H1 (cell line): ENCODE data around the gene HK1. TPM values are rescaled to one million over a fixed set of nuclear protein-coding genes. Genes with fewer than 3 reads are reported as not detected.

ENCODE experiments used
- CTCF ChIA-PET: fragments of 300-600 bp; sonication (Branson Sonifier 250); formaldehyde crosslinking; loops from one replicate; lab custom pipeline; 2021; ENCODE audit not compliant: partially characterized antibody; lab: Charles Lee
- POLR2A ChIA-PET: fragments of 300-600 bp; sonication (Branson Sonifier 250); formaldehyde crosslinking; loops from one replicate; lab custom pipeline; 2021; ENCODE audit warnings: inconsistent platforms; ENCODE audit not compliant: partially characterized antibody; lab: Charles Lee
- DNase-seq, 2 experiments: peaks; one replicate each; pipeline versions ENCODE4 v3.0.0 to v3.0.0-alpha.2; 2010 to 2022; ENCODE audit warnings: low spot score in 2 of 2, low read depth in 1 of 2, mixed read lengths in 1 of 2
- FAIRE-seq: peaks from 2 replicates; lab custom pipeline; 2011; peaks lifted over from hg19 to GRCh38; lab: Jason Lieb, UNC
- H2AFZ ChIP-seq: 2 replicates; pipeline ENCODE4 v1.8.1; 2012; ENCODE audit warnings: low read length, inconsistent platforms
- H2AK5ac ChIP-seq: 2 replicates; pipeline ENCODE4 v1.6.1; 2013; ENCODE audit warnings: low read depth, low read length
- H2BK120ac ChIP-seq: replicated peaks from 2 replicates; pipeline ENCODE3; 2013; ENCODE audit warnings: low read depth, low read length, inconsistent platforms
- H2BK12ac ChIP-seq: 2 replicates; pipeline ENCODE4 v1.6.1; 2013; ENCODE audit warnings: low read depth, low read length
- H2BK15ac ChIP-seq: 2 replicates; pipeline ENCODE4 v1.6.1; 2013; ENCODE audit warnings: low read length
- H2BK20ac ChIP-seq: 2 replicates; pipeline ENCODE4 v1.6.1; 2013; ENCODE audit warnings: low read length
- H2BK5ac ChIP-seq: 2 replicates; pipeline ENCODE4 v1.6.1; 2013; ENCODE audit warnings: low read depth, low read length
- H3K14ac ChIP-seq: 2 replicates; pipeline ENCODE4 v1.6.1; 2013; ENCODE audit warnings: inconsistent platforms; ENCODE audit not compliant: insufficient read length
- H3K18ac ChIP-seq: 2 replicates; pipeline ENCODE4 v1.6.1; 2013; ENCODE audit warnings: low read length; ENCODE audit errors: extremely low read depth
- H3K23ac ChIP-seq: 2 replicates; pipeline ENCODE4 v1.6.1; 2013; ENCODE audit warnings: inconsistent platforms; ENCODE audit not compliant: insufficient read length
- H3K23me2 ChIP-seq: 2 replicates; pipeline ENCODE4 v1.6.1; 2013; ENCODE audit warnings: low read depth, low read length
- H3K27ac ChIP-seq: 2 replicates; pipeline ENCODE4 v1.6.1; 2011; ENCODE audit warnings: low read depth, low read length, inconsistent platforms
- H3K27me3 ChIP-seq, 4 experiments: replicated peaks in 1 of 4; 1 replicate in 1 of 4; 2 replicates in 3 of 4; pipeline versions ENCODE4 v1.6.1 to v1.8.1; 2011 to 2013; ENCODE audit warnings: low read length in 3 of 4, mild to moderate bottlenecking in 3 of 4, inconsistent platforms in 2 of 4, mixed read lengths in 2 of 4, moderate library complexity in 1 of 4; ENCODE audit not compliant: control insufficient read depth in 3 of 4, insufficient read depth in 3 of 4; ENCODE audit errors: extremely low read depth in 1 of 4
- H3K36me3 ChIP-seq, 4 experiments: 2 replicates each; pipeline versions ENCODE4 v1.6.1 to v1.8.1; 2011 to 2013; ENCODE audit warnings: mild to moderate bottlenecking in 4 of 4, low read length in 3 of 4, moderate library complexity in 2 of 4, control low read depth in 1 of 4, inconsistent platforms in 1 of 4; ENCODE audit not compliant: insufficient read depth in 4 of 4, control insufficient read depth in 2 of 4
- H3K4ac ChIP-seq: replicated peaks from 2 replicates; pipeline ENCODE3; 2013; ENCODE audit warnings: low read length, low read depth, mixed read lengths, inconsistent platforms; ENCODE audit not compliant: insufficient read length
- H3K4me1 ChIP-seq, 4 experiments: replicated peaks in 1 of 4; 1 replicate in 1 of 4; 2 replicates in 3 of 4; pipeline versions ENCODE4 v1.6.1 to v1.8.1; 2011 to 2013; ENCODE audit warnings: low read length in 3 of 4, inconsistent platforms in 2 of 4, mixed read lengths in 1 of 4; ENCODE audit not compliant: insufficient read depth in 4 of 4, control insufficient read depth in 3 of 4
- H3K4me2 ChIP-seq, 2 experiments: 2 replicates each; pipeline versions ENCODE4 v1.6.1 to v1.8.1; 2011 to 2013; ENCODE audit warnings: low read depth in 2 of 2, low read length in 2 of 2, control low read depth in 1 of 2, inconsistent platforms in 1 of 2, mild to moderate bottlenecking in 1 of 2; ENCODE audit not compliant: insufficient read depth in 1 of 2
- H3K4me3 ChIP-seq, 4 experiments: fragments of 200-600, 300-600 bp in 1 of 4; sonication (generic), shearing (Covaris generic), sonication (Bioruptor Twin) in 1 of 4; 2 replicates each; pipeline versions ENCODE4 v1.5.1 to v1.8.1; 2011 to 2016; ENCODE audit warnings: low read length in 4 of 4, low read depth in 3 of 4, control low read depth in 2 of 4, inconsistent platforms in 2 of 4, mild to moderate bottlenecking in 2 of 4, mixed read lengths in 1 of 4, moderate library complexity in 1 of 4; ENCODE audit not compliant: insufficient read depth in 2 of 4; ENCODE audit errors: extremely low read depth in 1 of 4
- H3K56ac ChIP-seq: replicated peaks from 2 replicates; pipeline ENCODE3; 2013; ENCODE audit warnings: low read depth, mild to moderate bottlenecking, mixed read lengths, low read length, inconsistent platforms; ENCODE audit not compliant: insufficient read length
- H3K79me1 ChIP-seq: 2 replicates; pipeline ENCODE4 v1.6.1; 2013; ENCODE audit warnings: low read depth, low read length, control low read depth
- H3K79me2 ChIP-seq, 2 experiments: 2 replicates each; pipeline versions ENCODE4 v1.6.1 to v1.8.1; 2012 to 2013; ENCODE audit warnings: low read length in 2 of 2, mild to moderate bottlenecking in 2 of 2, inconsistent platforms in 1 of 2; ENCODE audit not compliant: insufficient read depth in 2 of 2, control insufficient read depth in 1 of 2
- H3K9ac ChIP-seq, 4 experiments: replicated peaks in 1 of 4; 1 replicate in 1 of 4; 2 replicates in 3 of 4; pipeline versions ENCODE4 v1.6.1 to v1.8.1; 2011 to 2013; ENCODE audit warnings: low read depth in 3 of 4, low read length in 3 of 4, control low read depth in 2 of 4, mild to moderate bottlenecking in 2 of 4, moderate library complexity in 2 of 4, inconsistent platforms in 1 of 4; ENCODE audit errors: extremely low read depth in 1 of 4
- H3K9me3 ChIP-seq, 2 experiments: 2 replicates each; pipeline versions ENCODE4 v1.6.1 to v1.8.1; 2012 to 2013; ENCODE audit warnings: mild to moderate bottlenecking in 2 of 2, moderate library complexity in 2 of 2, control low read depth in 1 of 2, inconsistent platforms in 1 of 2, low read depth in 1 of 2, low read length in 1 of 2, mixed read lengths in 1 of 2; ENCODE audit not compliant: insufficient read depth in 2 of 2
- H4K20me1 ChIP-seq, 2 experiments: replicated peaks in 1 of 2; 2 replicates each; pipeline versions ENCODE3 to v1.8.1; 2011 to 2013; ENCODE audit warnings: inconsistent platforms in 2 of 2, low read length in 2 of 2, mild to moderate bottlenecking in 1 of 2; ENCODE audit not compliant: insufficient read depth in 2 of 2, control insufficient read depth in 1 of 2
- H4K5ac ChIP-seq: 2 replicates; pipeline ENCODE4 v1.6.1; 2013; ENCODE audit warnings: low read length, low read depth, mixed read lengths, inconsistent platforms; ENCODE audit not compliant: insufficient read length
- H4K8ac ChIP-seq: 2 replicates; pipeline ENCODE4 v1.8.0; 2013; ENCODE audit warnings: mild to moderate bottlenecking, moderate library complexity, low read length, inconsistent platforms; ENCODE audit not compliant: insufficient read depth; ENCODE audit errors: extremely low read depth
- H4K91ac ChIP-seq: replicated peaks from 2 replicates; pipeline ENCODE3; 2013; ENCODE audit warnings: low read length, mixed read lengths, inconsistent platforms; ENCODE audit not compliant: insufficient read length
- ATF3 ChIP-seq: IDR thresholded peaks from 2 replicates; pipeline ENCODE4 v1.6.1; 2011; ENCODE audit warnings: low read depth, mild to moderate bottlenecking, low read length; ENCODE audit not compliant: insufficient read depth
- CTCF ChIP-seq, 3 experiments: IDR thresholded peaks; 1 replicate in 2 of 3; 2 replicates in 1 of 3; pipeline versions ENCODE4 v1.5.1 to v1.6.1; 2011; ENCODE audit warnings: low read length in 3 of 3, mild to moderate bottlenecking in 3 of 3, inconsistent platforms in 2 of 3, low read depth in 1 of 3, moderate library complexity in 1 of 3; ENCODE audit not compliant: insufficient read depth in 1 of 3; ENCODE audit errors: control extremely low read depth in 1 of 3
- TEAD4 ChIP-seq: IDR thresholded peaks from 2 replicates; pipeline ENCODE4 v1.6.1; 2012; ENCODE audit warnings: low read depth, low read length, inconsistent platforms, mixed read lengths
- WGBS, 2 experiments: shearing (Covaris generic) in 1 of 2; methylation state at CpG; one replicate each; pipeline versions ENCODE4 v1.1.6 to v1.1.7; 2013 to 2015; ENCODE audit warnings: low lambda C conversion rate in 2 of 2, mixed read lengths in 2 of 2, inconsistent platforms in 1 of 2, low coverage in 1 of 2, missing lambda C conversion rate in 1 of 2; ENCODE audit not compliant: insufficient replicate concordance in 2 of 2, insufficient coverage in 1 of 2, insufficient read length in 1 of 2; ENCODE audit errors: extremely low coverage in 1 of 2, missing lambda C conversion rate in 1 of 2; 5-methylcytosine and 5-hydroxymethylcytosine counted together
- polyA plus RNA-seq, 7 experiments: library from polyadenylated mRNA; depleted of rRNA in 3 of 7; stranded (reverse) in 5 of 7; unstranded in 2 of 7; fragments of >200 nt in 5 of 7; fragments of 200-250 nt in 2 of 7; gene quantifications; 1 replicate in 5 of 7; 2 replicates in 1 of 7; 4 replicates in 1 of 7; pipeline versions ENCODE4 v1.2.1 to v1.2.3, GENCODE V29; 2011 to 2013; ENCODE audit warnings: missing spikeins in 2 of 7, mixed read lengths in 2 of 7
- total RNA-seq: library from RNA; stranded (reverse); fragmentation: NEBNext Ultra II Directional; extraction: Animal tissue kit (Norgen Biotek cat#: 25700); gene quantifications from 2 replicates; pipeline ENCODE4 v1.2.1, GENCODE V29; 2021

HK1 gene
- total and polyA plus RNA-seq, 2 of the 8 experiments (the other 6 are each of a cell fraction or from before 2014, with no cell fraction given), result 55.8 to 247 TPM

- no peak overlapping the region for H4K91ac ChIP-seq
- H2BK12ac ChIP-seq, result no peak overlapping the region
- no peak overlapping the region for H2BK120ac ChIP-seq
- no peaks in the 10 kb centered on the region for H3K79me2 ChIP-seq
- no peak overlapping the region for H3K27ac ChIP-seq
- no peak overlapping the region for H3K4ac ChIP-seq
- DNase-seq, result no peak
- no peak overlapping the region for H3K14ac ChIP-seq
- no peak overlapping the region for H2BK20ac ChIP-seq
- no peak overlapping the region for H3K9ac ChIP-seq
- peaks cover 24 to 74% (median 63%) of the 10 kb centered on the region in 4 experiments for H3K36me3 ChIP-seq
- no peaks in the 10 kb centered on the region for H3K23me2 ChIP-seq
- H3K56ac ChIP-seq, result no peak overlapping the region
- no peak overlapping the region for H3K23ac ChIP-seq
- 82% methylated on average over 3 of the region's 3 CpGs; no CpG with 5 or more reads in 1 of the 2 experiments for WGBS, 2 experiments
- no peak overlapping the region for H3K4me2 ChIP-seq
- H3K4me3 ChIP-seq, result no peak overlapping the region
- H3K27me3 ChIP-seq, result no peaks in the 10 kb centered on the region
- TF ChIP-seq TEAD4, result no peak
- TF ChIP-seq CTCF (IDR thresholded peaks at IDR 0.05; ENCODE audit: control extremely low read depth in 1 of 3, insufficient read depth in 1 of 3, low read depth in 1 of 3, low read length in 3 of 3), result 0 out of 4 replicates have a peak, but pooled peaks of 1 of the 3 experiments have one; percentile 5
- no peak for TF ChIP-seq ATF3
- H3K79me1 ChIP-seq, result peaks cover 9% of the 10 kb centered on the region; the same call in 1 of the 2 replicates
- H2AK5ac ChIP-seq, result no peak overlapping the region
- no peak overlapping the region for H2BK15ac ChIP-seq
- H4K8ac ChIP-seq, result no peak overlapping the region
- no peaks in the 10 kb centered on the region for H3K9me3 ChIP-seq
- H4K20me1 ChIP-seq, result no peaks in the 10 kb centered on the region
- H3K18ac ChIP-seq, result no peak overlapping the region
- H2BK5ac ChIP-seq, result no peak overlapping the region
- ChIA-PET POLR2A (no interaction called here), CTCF (interaction anchor here (1.0 to 3.4 kb wide), 8 partner anchors 9 to 148 kb away, joined by 3 to 14 read pairs (median 5); no protein-coding TSS in a partner anchor)
- 0 out of 7 replicates have a peak, but pooled peaks cover 0 to 2% (median 0%) of the 10 kb centered on the region in 4 experiments for H3K4me1 ChIP-seq
- no peak overlapping the region for H4K5ac ChIP-seq
- H2AFZ ChIP-seq, result no peak overlapping the region
- FAIRE-seq, result no peak
Observed at GRCh38 chr10:69383558-69383957, 105.3 kb downstream of the HK1 start.
